22Rv1 (cell line): ENCODE results near the gene BDP1.
"Not testable (repeated sequence)": the region's sequence is repeated elsewhere in the genome, so short reads cannot be mapped to it uniquely, and the experiment has no call there.

ENCODE experiments used
- ZFX ChIP-seq: fragments of 450-650 bp; IDR thresholded peaks from 2 replicates; pipeline ENCODE4 v1.6.1; 2017; ENCODE audit warnings: antibody characterized with exemption, borderline replicate concordance
- TF ChIP-seq, protein P1 (sequence below): fragments of 450-650 bp; IDR thresholded peaks from 2 replicates; pipeline ENCODE4 v1.5.1; 2017; ENCODE audit warnings: mild to moderate bottlenecking

DNA sequence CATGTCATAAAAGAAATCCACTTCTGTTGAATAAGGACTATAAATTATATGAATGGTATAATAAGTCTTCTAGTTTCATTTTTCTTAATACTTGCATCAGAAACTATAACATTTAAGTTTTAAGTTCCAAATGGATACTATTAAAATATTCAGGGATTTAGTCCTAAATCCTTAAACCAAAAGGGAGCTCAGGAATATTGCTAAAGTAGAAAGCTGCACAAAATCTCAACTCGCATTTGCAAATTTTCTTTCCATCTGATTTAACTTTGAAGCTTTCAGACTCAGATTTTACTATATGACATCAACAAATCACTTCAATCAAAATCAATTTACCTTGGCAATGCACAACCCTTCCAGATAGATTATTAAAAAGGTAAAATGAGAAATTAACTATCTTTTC, 10.4 kb upstream of the BDP1 start:
- TF ChIP-seq, protein P1, sequence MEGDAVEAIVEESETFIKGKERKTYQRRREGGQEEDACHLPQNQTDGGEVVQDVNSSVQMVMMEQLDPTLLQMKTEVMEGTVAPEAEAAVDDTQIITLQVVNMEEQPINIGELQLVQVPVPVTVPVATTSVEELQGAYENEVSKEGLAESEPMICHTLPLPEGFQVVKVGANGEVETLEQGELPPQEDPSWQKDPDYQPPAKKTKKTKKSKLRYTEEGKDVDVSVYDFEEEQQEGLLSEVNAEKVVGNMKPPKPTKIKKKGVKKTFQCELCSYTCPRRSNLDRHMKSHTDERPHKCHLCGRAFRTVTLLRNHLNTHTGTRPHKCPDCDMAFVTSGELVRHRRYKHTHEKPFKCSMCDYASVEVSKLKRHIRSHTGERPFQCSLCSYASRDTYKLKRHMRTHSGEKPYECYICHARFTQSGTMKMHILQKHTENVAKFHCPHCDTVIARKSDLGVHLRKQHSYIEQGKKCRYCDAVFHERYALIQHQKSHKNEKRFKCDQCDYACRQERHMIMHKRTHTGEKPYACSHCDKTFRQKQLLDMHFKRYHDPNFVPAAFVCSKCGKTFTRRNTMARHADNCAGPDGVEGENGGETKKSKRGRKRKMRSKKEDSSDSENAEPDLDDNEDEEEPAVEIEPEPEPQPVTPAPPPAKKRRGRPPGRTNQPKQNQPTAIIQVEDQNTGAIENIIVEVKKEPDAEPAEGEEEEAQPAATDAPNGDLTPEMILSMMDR, result not testable (repeated sequence)
- not testable (repeated sequence) for TF ChIP-seq ZFX
